ENCODE data around the gene TSPAN5.

TSPAN5 gene

GRCh38 chr4:98515470-98515809 is 143.0 kb downstream of the TSPAN5 start:
- no peak for DNase-seq

GRCh38 chr4:98514741-98515469 is 143.5 kb downstream of the TSPAN5 start:
- no peak for DNase-seq

- DNase-seq, result no peak
These were observed 145.5 kb downstream of the TSPAN5 start for GRCh38 chr4:98512918-98513317.

- DNase-seq, result no peak
These were observed 147.5 kb downstream of the TSPAN5 start for GRCh38 chr4:98510757-98511517.

- DNase-seq, result no peak
These were observed 148.1 kb downstream of the TSPAN5 start for GRCh38 chr4:98510340-98510739.

- DNase-seq, result no peak
These were observed 148.7 kb downstream of the TSPAN5 start for GRCh38 chr4:98509721-98510120.

- no peak for DNase-seq
These were observed 149.4 kb downstream of the TSPAN5 start for GRCh38 chr4:98508829-98509598.

GRCh38 chr4:98508248-98508647 is 150.2 kb downstream of the TSPAN5 start:
- no peak for DNase-seq

- DNase-seq, result no peak
These were observed 151.1 kb downstream of the TSPAN5 start for GRCh38 chr4:98507299-98507698.

GRCh38 chr4:98506462-98507132 is 151.8 kb downstream of the TSPAN5 start:
- no peak for DNase-seq

GRCh38 chr4:98505992-98506391 is 152.4 kb downstream of the TSPAN5 start:
- DNase-seq, result no peak

GRCh38 chr4:98504091-98504490 is 154.3 kb downstream of the TSPAN5 start:
- DNase-seq, result no peak

GRCh38 chr4:98503676-98504075 is 154.7 kb downstream of the TSPAN5 start:
- no peak for DNase-seq

- DNase-seq, result no peak
These were observed 155.8 kb downstream of the TSPAN5 start for GRCh38 chr4:98502624-98503023.

- no peak for DNase-seq
These were observed 156.4 kb downstream of the TSPAN5 start for GRCh38 chr4:98502031-98502430.

GRCh38 chr4:98501383-98501782 is 157.0 kb downstream of the TSPAN5 start:
- no peak for DNase-seq

GRCh38 chr4:98498774-98499173 is 159.6 kb downstream of the TSPAN5 start:
- DNase-seq, result no peak

GRCh38 chr4:98496152-98496845 is 162.1 kb downstream of the TSPAN5 start:
- no peak for DNase-seq

- no peak for DNase-seq
These were observed 165.1 kb downstream of the TSPAN5 start for GRCh38 chr4:98493296-98493695.

GRCh38 chr4:98491899-98492559 is 166.4 kb downstream of the TSPAN5 start:
- DNase-seq, result no peak

- no peak for DNase-seq
These were observed 168.2 kb downstream of the TSPAN5 start for GRCh38 chr4:98490251-98490650.

GRCh38 chr4:98485816-98486345 is 172.5 kb downstream of the TSPAN5 start:
- DNase-seq, result no peak
